GM12878 (cell line): Measurements from ENCODE around the gene LRRTM3. TPM values are rescaled to one million over a fixed set of nuclear protein-coding genes. Genes with fewer than 3 reads are reported as not detected.

ENCODE experiments used
- ATAC-seq: fragments of 200-7000 bp; cut with Tn5 transposase; 3 replicates; pipeline ENCODE4 v1.9.1; 2020; ENCODE audit warnings: mild to moderate bottlenecking, moderate library complexity
- BruUV-seq: library from RNA; stranded (reverse); fragments of 400-500 nt; replicated peaks from 2 replicates; lab custom pipeline; 2021; lab: Mats Ljungman, UMichigan
- CTCF ChIA-PET: fragments of 300-600 bp; sonication (Branson Sonifier 250); formaldehyde crosslinking; extraction: SDS; loops from one replicate; lab custom pipeline; 2021; ENCODE audit warnings: inconsistent platforms; lab: Yijun Ruan, JAX
- POLR2A ChIA-PET: fragments of 350-600 bp; formaldehyde crosslinking; extraction: SDS; loops from one replicate; lab custom pipeline; 2021; ENCODE audit warnings: inconsistent platforms; lab: Charles Lee
- RAD21 ChIA-PET: fragments of 300-600 bp; sonication (Branson Sonifier 250); formaldehyde crosslinking; loops from one replicate; lab custom pipeline; 2023; ENCODE audit warnings: antibody characterized with exemption; ENCODE audit not compliant: unreplicated experiment; lab: Charles Lee
- SMC1A ChIA-PET: fragments of 300-600 bp; sonication (Branson Sonifier 250); formaldehyde crosslinking; loops from one replicate; lab custom pipeline; 2023; ENCODE audit not compliant: unreplicated experiment, uncharacterized antibody; lab: Charles Lee
- DNase-seq: peaks from one replicate; pipeline ENCODE4 v3.0.0-alpha.2; 2011; ENCODE audit warnings: low read depth, low spot score
- FAIRE-seq: peaks from 3 replicates; lab custom pipeline; 2011; peaks lifted over from hg19 to GRCh38; lab: Jason Lieb, UNC
- H2AFZ ChIP-seq: 2 replicates; pipeline ENCODE4 v1.6.0; 2011; ENCODE audit warnings: low read depth, low read length, control low read depth; ENCODE audit not compliant: control insufficient read depth
- H3K27ac ChIP-seq: 2 replicates; pipeline ENCODE4 v1.5.1; 2011; ENCODE audit warnings: control low read depth; ENCODE audit not compliant: control insufficient read depth, insufficient read depth
- H3K27me3 ChIP-seq, 2 experiments: replicated peaks in 1 of 2; 2 replicates each; pipeline versions ENCODE4 v1.6.0 to v1.6.1; 2011; ENCODE audit warnings: low read length in 1 of 2; ENCODE audit not compliant: control insufficient read depth in 2 of 2, insufficient read depth in 2 of 2
- H3K36me3 ChIP-seq, 2 experiments: 2 replicates each; pipeline ENCODE4 v1.5.1; 2011; ENCODE audit warnings: low read length in 1 of 2; ENCODE audit not compliant: control insufficient read depth in 2 of 2, insufficient read depth in 2 of 2
- H3K4me1 ChIP-seq: 2 replicates; pipeline ENCODE4 v1.6.1; 2011; ENCODE audit warnings: mild to moderate bottlenecking, low read length, moderate library complexity, mixed read lengths; ENCODE audit not compliant: control insufficient read depth, insufficient read depth
- H3K4me2 ChIP-seq: 2 replicates; pipeline ENCODE4 v1.6.0; 2011; ENCODE audit warnings: control low read depth; ENCODE audit not compliant: control insufficient read depth, insufficient read depth
- H3K4me3 ChIP-seq: fragments of 200-600 bp; sonication (generic); 2 replicates; pipeline ENCODE4 v1.5.1; 2016
- H3K79me2 ChIP-seq: 2 replicates; pipeline ENCODE4 v1.6.0; 2011; ENCODE audit warnings: low read length; ENCODE audit not compliant: control insufficient read depth, insufficient read depth
- H3K9ac ChIP-seq: 2 replicates; pipeline ENCODE4 v1.8.0; 2011; ENCODE audit warnings: low read length, control low read depth, mixed read lengths; ENCODE audit not compliant: control insufficient read depth, insufficient read depth
- H3K9me3 ChIP-seq: replicated peaks from 3 replicates; pipeline ENCODE4 v1.5.1; 2011; ENCODE audit warnings: mild to moderate bottlenecking, low read length; ENCODE audit not compliant: control insufficient read depth, insufficient read depth
- H4K20me1 ChIP-seq: 2 replicates; pipeline ENCODE4 v1.6.0; 2011; ENCODE audit not compliant: control insufficient read depth, insufficient read depth
- ATF7 ChIP-seq: fragments of 450-650 bp; IDR thresholded peaks from 2 replicates; pipeline ENCODE4 v1.6.1; 2016; ENCODE audit warnings: low read depth, mild to moderate bottlenecking
- BACH1 ChIP-seq: fragments of 450-650 bp; IDR thresholded peaks from 2 replicates; pipeline ENCODE4 v1.6.1; 2017; ENCODE audit warnings: mild to moderate bottlenecking, borderline replicate concordance
- BRCA1 ChIP-seq: IDR thresholded peaks from 2 replicates; pipeline ENCODE4 v1.6.1; 2011; ENCODE audit warnings: low read depth, low read length, improper control_type of control experiment
- CBFB ChIP-seq: IDR thresholded peaks from 2 replicates; pipeline ENCODE4 v1.6.1; 2016; ENCODE audit warnings: antibody characterized with exemption, low read depth
- CBX3 ChIP-seq: fragments of 200-600 bp; sonication (generic); IDR thresholded peaks from 2 replicates; pipeline ENCODE4 v1.6.1; 2016; ENCODE audit warnings: low read depth, borderline replicate concordance
- FOXM1 ChIP-seq: IDR thresholded peaks from 2 replicates; pipeline ENCODE4 v1.6.1; 2012; ENCODE audit warnings: low read depth, mild to moderate bottlenecking, inconsistent platforms, low read length, moderate library complexity
- JUNB ChIP-seq: IDR thresholded peaks from 2 replicates; pipeline ENCODE4 v1.6.1; 2016; ENCODE audit warnings: antibody characterized with exemption, mild to moderate bottlenecking
- MXI1 ChIP-seq: fragments of 150-350 bp; IDR thresholded peaks from 2 replicates; pipeline ENCODE4 v1.6.1; 2011; ENCODE audit warnings: low read depth, mild to moderate bottlenecking, inconsistent platforms, low read length, improper control_type of control experiment
- NBN ChIP-seq: fragments of 450-650 bp; IDR thresholded peaks from 2 replicates; pipeline ENCODE4 v1.6.1; 2016
- NRF1 ChIP-seq: conservative IDR thresholded peaks from 2 replicates; pipeline ENCODE4 v1.6.1; 2011; ENCODE audit warnings: mild to moderate bottlenecking, low read depth, low read length, improper control_type of control experiment
- PAX5 ChIP-seq: IDR thresholded peaks from 2 replicates; pipeline ENCODE4 v1.6.1; 2011; ENCODE audit warnings: low read depth, low read length, borderline replicate concordance
- POLR2AphosphoS5 ChIP-seq: IDR thresholded peaks from 2 replicates; pipeline ENCODE4 v1.6.1; 2011; ENCODE audit warnings: mild to moderate bottlenecking, low read length, inconsistent platforms
- RBBP5 ChIP-seq: fragments of 200-600 bp; sonication (generic); conservative IDR thresholded peaks from 2 replicates; pipeline ENCODE4 v1.6.1; 2016
- SP1 ChIP-seq: IDR thresholded peaks from one replicate; pipeline ENCODE4 v1.6.1; 2011; ENCODE audit warnings: low read depth, low read length
- SREBF2 ChIP-seq: IDR thresholded peaks from 2 replicates; pipeline ENCODE4 v1.6.1; 2012; ENCODE audit warnings: mild to moderate bottlenecking, low read length
- TARDBP ChIP-seq: IDR thresholded peaks from 2 replicates; pipeline ENCODE4 v1.6.1; 2016; ENCODE audit warnings: borderline replicate concordance
- TCF12 ChIP-seq: IDR thresholded peaks from 2 replicates; pipeline ENCODE4 v1.6.1; 2011; ENCODE audit warnings: low read depth, mild to moderate bottlenecking, low read length
- WRNIP1 ChIP-seq: IDR thresholded peaks from 2 replicates; pipeline ENCODE4 v1.6.1; 2011; ENCODE audit warnings: low read depth, low read length, improper control_type of control experiment, borderline replicate concordance
- ZNF622 ChIP-seq: fragments of 450-650 bp; IDR thresholded peaks from 2 replicates; pipeline ENCODE4 v1.6.1; 2017; ENCODE audit warnings: mild to moderate bottlenecking, inconsistent platforms
- ZZZ3 ChIP-seq: IDR thresholded peaks from 2 replicates; pipeline ENCODE4 v1.6.1; 2011; ENCODE audit warnings: low read depth; ENCODE audit not compliant: control insufficient read depth, insufficient read length
- WGBS: methylation state at CpG from one replicate; pipeline ENCODE4 v1.1.6; 2016; ENCODE audit warnings: low lambda C conversion rate; ENCODE audit not compliant: insufficient replicate concordance, insufficient coverage; ENCODE audit errors: missing lambda C conversion rate; 5-methylcytosine and 5-hydroxymethylcytosine counted together
- in situ Hi-C: fragments of 300-500 bp; cut with MboI; formaldehyde crosslinking; loops from 9 replicates; pipeline ENCODE4 v1.14.3; 2018; ENCODE audit warnings: mixed read lengths
- intact Hi-C: fragments of 100-400 bp; cut with micrococcal nuclease; formaldehyde crosslinking; loops from one replicate; pipeline ENCODE4 v1.14.2; 2022; ENCODE audit not compliant: unreplicated experiment
- polyA plus RNA-seq, 11 experiments: library from polyadenylated mRNA; depleted of rRNA in 4 of 11; unstranded in 6 of 11; stranded (reverse) in 5 of 11; fragments of >200 nt; fragmentation: Nextera tagmentation in 4 of 11; fragmentation: Illumina TruSeq in 1 of 11; extraction: Ambion mirVana in 4 of 11; extraction: Trizol in 1 of 11; gene quantifications; 1 replicate in 1 of 11; 2 replicates in 10 of 11; pipeline versions ENCODE4 v1.2.1 to v1.2.3, GENCODE V29; 2011 to 2016; ENCODE audit warnings: inconsistent platforms in 2 of 11, missing spikeins in 2 of 11, low read depth in 1 of 11
- total RNA-seq, 4 experiments: library from RNA; depleted of rRNA in 3 of 4; stranded (reverse); fragments of >200 nt in 3 of 4; fragmentation: Illumina TruSeq in 1 of 4; extraction: Trizol in 1 of 4; gene quantifications; 2 replicates each; pipeline versions ENCODE4 v1.2.1 to v1.2.3, GENCODE V29; 2013 to 2021
- TF ChIP-seq, protein P1 (sequence below), 3 experiments: IDR thresholded peaks in 2 of 3; conservative IDR thresholded peaks in 1 of 3; 2 replicates each; pipeline ENCODE4 v1.5.1; 2011; ENCODE audit warnings: low read depth in 3 of 3, low read length in 3 of 3, mild to moderate bottlenecking in 3 of 3, control low read depth in 2 of 3, moderate library complexity in 2 of 3, inconsistent platforms in 1 of 3, mixed read lengths in 1 of 3; ENCODE audit not compliant: control insufficient read depth in 2 of 3, insufficient read depth in 1 of 3; ENCODE audit errors: extremely low read depth in 1 of 3
- TF ChIP-seq, protein P2 (sequence below): fragments of 450-650 bp; IDR thresholded peaks from 2 replicates; pipeline ENCODE4 v1.6.1; 2016; ENCODE audit warnings: mild to moderate bottlenecking

LRRTM3 gene
- total and polyA plus RNA-seq, 10 of the 15 experiments (the other 5 are each of a cell fraction or from before 2014, with no cell fraction given), result not detected

DNA sequence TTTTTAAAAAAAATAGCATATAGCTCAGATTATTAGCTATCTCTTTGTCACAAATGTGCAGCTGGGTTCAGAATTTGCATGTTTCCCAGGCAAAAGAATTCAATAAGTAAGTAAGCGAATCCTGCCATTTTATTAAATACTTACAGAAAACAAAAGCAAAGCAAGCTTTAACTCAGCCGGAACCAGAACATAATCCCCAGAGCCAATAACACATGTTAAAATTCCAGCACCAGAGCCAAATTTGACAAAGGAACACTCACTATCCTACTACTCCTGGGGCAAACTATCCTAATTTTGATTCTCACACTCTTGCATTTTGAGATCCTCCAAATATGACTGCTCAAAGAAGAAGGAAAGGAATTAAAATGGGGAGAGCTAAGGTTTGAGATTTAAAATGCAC lies 32.6 kb downstream of the LRRTM3 start (continued):
- no peak for TF ChIP-seq RBBP5
- no peak for TF ChIP-seq NBN
- no peak for TF ChIP-seq ZZZ3
- TF ChIP-seq, protein P1, sequence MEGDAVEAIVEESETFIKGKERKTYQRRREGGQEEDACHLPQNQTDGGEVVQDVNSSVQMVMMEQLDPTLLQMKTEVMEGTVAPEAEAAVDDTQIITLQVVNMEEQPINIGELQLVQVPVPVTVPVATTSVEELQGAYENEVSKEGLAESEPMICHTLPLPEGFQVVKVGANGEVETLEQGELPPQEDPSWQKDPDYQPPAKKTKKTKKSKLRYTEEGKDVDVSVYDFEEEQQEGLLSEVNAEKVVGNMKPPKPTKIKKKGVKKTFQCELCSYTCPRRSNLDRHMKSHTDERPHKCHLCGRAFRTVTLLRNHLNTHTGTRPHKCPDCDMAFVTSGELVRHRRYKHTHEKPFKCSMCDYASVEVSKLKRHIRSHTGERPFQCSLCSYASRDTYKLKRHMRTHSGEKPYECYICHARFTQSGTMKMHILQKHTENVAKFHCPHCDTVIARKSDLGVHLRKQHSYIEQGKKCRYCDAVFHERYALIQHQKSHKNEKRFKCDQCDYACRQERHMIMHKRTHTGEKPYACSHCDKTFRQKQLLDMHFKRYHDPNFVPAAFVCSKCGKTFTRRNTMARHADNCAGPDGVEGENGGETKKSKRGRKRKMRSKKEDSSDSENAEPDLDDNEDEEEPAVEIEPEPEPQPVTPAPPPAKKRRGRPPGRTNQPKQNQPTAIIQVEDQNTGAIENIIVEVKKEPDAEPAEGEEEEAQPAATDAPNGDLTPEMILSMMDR (IDR thresholded peaks at IDR 0.05 in 2 of 3, conservative IDR thresholded peaks at IDR 0.05 in 1 of 3; ENCODE audit: control insufficient read depth in 2 of 3, extremely low read depth in 1 of 3, insufficient read depth in 1 of 3, low read depth in 3 of 3, low read length in 3 of 3), result no peak
- TF ChIP-seq NRF1, result no peak
- TF ChIP-seq PAX5, result no peak
- no peak for TF ChIP-seq SREBF2
- TF ChIP-seq TCF12, result no peak
- TF ChIP-seq ZNF622, result no peak

DNA sequence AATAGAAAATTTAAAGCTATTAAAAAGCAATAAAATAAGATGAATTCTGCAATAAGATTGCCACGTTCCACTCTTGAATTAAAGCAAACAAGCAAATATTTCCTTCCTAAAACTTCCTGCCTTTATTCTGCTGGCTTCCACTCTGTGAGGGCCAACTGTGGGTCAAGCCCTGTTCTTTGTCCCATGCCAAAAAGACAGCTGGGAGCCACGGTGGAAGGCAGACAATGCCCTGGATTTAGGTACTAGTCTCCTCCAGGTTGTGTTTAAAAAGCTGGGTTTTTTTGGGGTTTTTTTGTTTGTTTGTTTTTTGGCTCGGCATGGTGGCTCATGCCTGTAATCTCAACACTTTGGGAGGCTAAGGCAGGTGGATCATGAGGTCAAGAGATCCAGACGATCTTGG lies 39.1 kb downstream of the LRRTM3 start:
- Histone ChIP-seq H3K79me2 (no peaks in the 10 kb centered on the region), H3K4me1 (no peaks in the 10 kb centered on the region), H3K9me3 (no peaks in the 10 kb centered on the region), H3K36me3 (no peaks in the 10 kb centered on the region), H4K20me1 (no peaks in the 10 kb centered on the region), H3K27me3 (no peaks in the 10 kb centered on the region), H3K27ac (no peak overlapping the region), H3K9ac (no peak overlapping the region), H3K4me2 (no peak overlapping the region), H2AFZ (no peak overlapping the region), H3K4me3 (no peak overlapping the region)
- intact Hi-C loops, result no loop called here
- ATAC-seq (no peak), DNase-seq (no peak), FAIRE-seq (no peak)
- no TSS peak for BruUV-seq
- SMC1A ChIA-PET, result interaction anchor here (1.0 to 1.6 kb wide), 2 partner anchors 9 to 556 kb away, joined by 3 to 4 read pairs; no protein-coding TSS in a partner anchor
- RAD21 ChIA-PET, result interaction anchor here (0.7 kb wide), 1 partner anchor 555 kb away, joined by 3 read pairs; no protein-coding TSS in a partner anchor
- CTCF ChIA-PET, result no interaction called here
- in situ Hi-C loops, result no loop called here
- POLR2A ChIA-PET, result no interaction called here
- 1% methylated on average over 4 of the region's 4 CpGs for WGBS
- no peak for TF ChIP-seq WRNIP1
- TF ChIP-seq ATF7, result no peak
- no peak for TF ChIP-seq NRF1
- no peak for TF ChIP-seq BACH1
- no peak for TF ChIP-seq SP1
- no peak for TF ChIP-seq POLR2AphosphoS5
- no peak for TF ChIP-seq MXI1
- no peak for TF ChIP-seq CBX3
- no peak for TF ChIP-seq BRCA1
- TF ChIP-seq, protein P1 (IDR thresholded peaks at IDR 0.05 in 2 of 3, conservative IDR thresholded peaks at IDR 0.05 in 1 of 3; ENCODE audit: control insufficient read depth in 2 of 3, extremely low read depth in 1 of 3, insufficient read depth in 1 of 3, low read depth in 3 of 3, low read length in 3 of 3), result no peak
- TF ChIP-seq FOXM1, result no peak
- no peak for TF ChIP-seq JUNB
- TF ChIP-seq, protein P2, sequence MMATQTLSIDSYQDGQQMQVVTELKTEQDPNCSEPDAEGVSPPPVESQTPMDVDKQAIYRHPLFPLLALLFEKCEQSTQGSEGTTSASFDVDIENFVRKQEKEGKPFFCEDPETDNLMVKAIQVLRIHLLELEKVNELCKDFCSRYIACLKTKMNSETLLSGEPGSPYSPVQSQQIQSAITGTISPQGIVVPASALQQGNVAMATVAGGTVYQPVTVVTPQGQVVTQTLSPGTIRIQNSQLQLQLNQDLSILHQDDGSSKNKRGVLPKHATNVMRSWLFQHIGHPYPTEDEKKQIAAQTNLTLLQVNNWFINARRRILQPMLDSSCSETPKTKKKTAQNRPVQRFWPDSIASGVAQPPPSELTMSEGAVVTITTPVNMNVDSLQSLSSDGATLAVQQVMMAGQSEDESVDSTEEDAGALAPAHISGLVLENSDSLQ, result no peak
- no peak for TF ChIP-seq CBFB
- no peak for TF ChIP-seq TARDBP
